Endothelial cell of umbilical vein (primary cell): Measurements from ENCODE around the gene FAM50A. TPM values are rescaled to one million over a fixed set of nuclear protein-coding genes. Genes with fewer than 3 reads are reported as not detected.

Experiments
- BruUV-seq: library from RNA; stranded (reverse); fragments of 400-500 nt; replicated peaks from 2 replicates; lab custom pipeline; 2021; lab: Mats Ljungman, UMichigan
- CTCF ChIA-PET: fragments of 300-600, 350-600 bp; sonication (Branson Sonifier 250); formaldehyde crosslinking; loops from one replicate; lab custom pipeline; 2021; ENCODE audit warnings: antibody characterized with exemption, inconsistent platforms; lab: Charles Lee
- POLR2A ChIA-PET: fragments of 300-600, 350-600 bp; sonication (Branson Sonifier 250); formaldehyde crosslinking; loops from one replicate; lab custom pipeline; 2021; ENCODE audit warnings: antibody characterized with exemption, inconsistent platforms; lab: Charles Lee
- DNase-seq: peaks from one replicate; pipeline ENCODE4 v3.0.0-alpha.2; 2011; ENCODE audit warnings: low read depth, low spot score
- FAIRE-seq: peaks from 2 replicates; lab custom pipeline; 2011; peaks lifted over from hg19 to GRCh38; lab: Jason Lieb, UNC
- H2AFZ ChIP-seq: 2 replicates; pipeline ENCODE4 v1.6.0; 2012; ENCODE audit warnings: low read depth, low read length, control low read depth, inconsistent platforms
- H3K27ac ChIP-seq: 2 replicates; pipeline ENCODE4 v1.5.1; 2011; ENCODE audit warnings: low read depth, mild to moderate bottlenecking, control low read depth, low read length, moderate library complexity; ENCODE audit not compliant: insufficient read depth
- H3K27me3 ChIP-seq, 2 experiments: 2 replicates each; pipeline versions ENCODE4 v1.6.0 to v1.6.1; 2011; ENCODE audit warnings: low read length in 2 of 2, mixed read lengths in 1 of 2; ENCODE audit not compliant: control insufficient read depth in 2 of 2, insufficient read depth in 2 of 2
- H3K36me3 ChIP-seq, 2 experiments: 2 replicates in 1 of 2; 3 replicates in 1 of 2; pipeline ENCODE4 v1.5.1; 2011; ENCODE audit warnings: low read length in 2 of 2, mild to moderate bottlenecking in 1 of 2, moderate library complexity in 1 of 2; ENCODE audit not compliant: control insufficient read depth in 2 of 2, insufficient read depth in 2 of 2; ENCODE audit errors: extremely low read depth in 1 of 2
- H3K4me1 ChIP-seq: 3 replicates; pipeline ENCODE4 v1.5.1; 2011; ENCODE audit warnings: mild to moderate bottlenecking, low read length; ENCODE audit not compliant: control insufficient read depth, insufficient read depth; ENCODE audit errors: extremely low read depth
- H3K4me2 ChIP-seq: 2 replicates; pipeline ENCODE4 v1.6.1; 2011; ENCODE audit warnings: low read length, control low read depth, mixed read lengths; ENCODE audit not compliant: insufficient read depth
- H3K4me3 ChIP-seq, 3 experiments: fragments of 200-600 bp in 1 of 3; sonication (generic), shearing (Covaris generic) in 1 of 3; replicated peaks in 1 of 3; 2 replicates each; pipeline ENCODE4 v1.5.1; 2011 to 2016; ENCODE audit warnings: control low read depth in 3 of 3, low read length in 3 of 3, mild to moderate bottlenecking in 2 of 3, inconsistent platforms in 1 of 3, low read depth in 1 of 3, moderate library complexity in 1 of 3; ENCODE audit not compliant: insufficient read depth in 1 of 3
- H3K79me2 ChIP-seq: 2 replicates; pipeline ENCODE4 v1.6.0; 2012; ENCODE audit warnings: low read length, inconsistent platforms; ENCODE audit not compliant: control insufficient read depth, insufficient read depth
- H3K9ac ChIP-seq: replicated peaks from 2 replicates; pipeline ENCODE3; 2011; ENCODE audit warnings: low read length, control low read depth; ENCODE audit not compliant: insufficient read depth; ENCODE audit errors: extremely low read depth
- H3K9me1 ChIP-seq: replicated peaks from 3 replicates; pipeline ENCODE4 v1.6.0; 2011; ENCODE audit warnings: mild to moderate bottlenecking, low read length; ENCODE audit not compliant: control insufficient read depth, insufficient read depth; ENCODE audit errors: extremely low read depth
- H3K9me3 ChIP-seq: replicated peaks from 2 replicates; pipeline ENCODE4 v1.5.1; 2012; ENCODE audit warnings: low read length, inconsistent platforms; ENCODE audit not compliant: control insufficient read depth, insufficient read depth
- H4K20me1 ChIP-seq: replicated peaks from 2 replicates; pipeline ENCODE3; 2011; ENCODE audit warnings: mild to moderate bottlenecking, low read length; ENCODE audit not compliant: control insufficient read depth, insufficient read depth; ENCODE audit errors: extremely low read depth
- CTCF ChIP-seq, 2 donors: IDR thresholded peaks; 1 replicate in 1 of 2; 2 replicates in 1 of 2; pipeline ENCODE4 v1.5.1; 2011; ENCODE audit warnings: low read length in 2 of 2, mild to moderate bottlenecking in 2 of 2, moderate library complexity in 2 of 2, control low read depth in 1 of 2, inconsistent platforms in 1 of 2, low read depth in 1 of 2; ENCODE audit not compliant: insufficient read depth in 1 of 2; ENCODE audit errors: extremely low read depth in 1 of 2
- EZH2 ChIP-seq: IDR thresholded peaks from 2 replicates; pipeline ENCODE4 v1.6.1; 2012; ENCODE audit warnings: borderline replicate concordance, low read depth, mild to moderate bottlenecking, moderate library complexity, low read length, inconsistent platforms; ENCODE audit not compliant: severe bottlenecking
- GATA2 ChIP-seq: IDR thresholded peaks from 2 replicates; pipeline ENCODE4 v1.7.0; 2011; ENCODE audit warnings: low read depth, mild to moderate bottlenecking, moderate library complexity, mixed read lengths, low read length; ENCODE audit not compliant: insufficient read length, insufficient read depth
- JUN ChIP-seq: IDR thresholded peaks from 2 replicates; pipeline ENCODE4 v1.6.1; 2011; ENCODE audit warnings: borderline replicate concordance, low read depth; ENCODE audit not compliant: insufficient read length, insufficient read depth
- MAX ChIP-seq: IDR thresholded peaks from 2 replicates; pipeline ENCODE4 v1.6.1; 2011; ENCODE audit not compliant: insufficient read depth, insufficient read length
- MYC ChIP-seq: IDR thresholded peaks from one replicate; pipeline ENCODE4 v1.6.1; 2011; ENCODE audit warnings: mild to moderate bottlenecking, low read depth, low read length
- POLR2A ChIP-seq: IDR thresholded peaks from 2 replicates; pipeline ENCODE4 v1.6.1; 2012; ENCODE audit warnings: low read depth, mild to moderate bottlenecking, control low read depth, low read length
- POLR2AphosphoS5 ChIP-seq: IDR thresholded peaks from 2 replicates; pipeline ENCODE4 v1.6.1; 2012; ENCODE audit warnings: low read depth, mild to moderate bottlenecking, control low read depth, low read length, moderate library complexity; ENCODE audit not compliant: insufficient read depth
- dilution Hi-C: fragments of 300-500 bp; cut with MboI; formaldehyde crosslinking; loops from one replicate; pipeline ENCODE4 v1.15.0; 2019; ENCODE audit warnings: low sequenced_read_pairs; ENCODE audit not compliant: extremely low pct_ligation_motif_present
- intact Hi-C: fragments of 100-400 bp; cut with micrococcal nuclease; formaldehyde crosslinking; loops from one replicate; pipeline ENCODE4 v1.10.0; 2022
- polyA plus RNA-seq, 4 experiments: library from polyadenylated mRNA; depleted of rRNA in 3 of 4; stranded (reverse) in 3 of 4; unstranded in 1 of 4; fragments of >200 nt; gene quantifications; 2 replicates each; pipeline versions ENCODE4 v1.2.1 to v1.2.3, GENCODE V29; 2011 to 2012; ENCODE audit warnings: missing spikeins in 1 of 4
- total RNA-seq: library from RNA; stranded (reverse); gene quantifications from 2 replicates; pipeline ENCODE4 v1.2.3, GENCODE V29; 2021

FAM50A gene
- total and polyA plus RNA-seq, 2 donors (not counting 3 experiments of a cell fraction or from before 2014, with no cell fraction given): 75.9 to 123 TPM

GRCh38 chrX:154419688-154420401 lies 24.1 kb upstream of the FAM50A start:
- POLR2A ChIA-PET: no interaction called here
- FAIRE-seq (no peak), DNase-seq (no peak)

More at GRCh38 chrX:154419688-154420401, 24.1 kb upstream of the FAM50A start:
- H3K4me1 ChIP-seq: peaks cover 6% of the 10 kb centered on the region
- H3K27ac ChIP-seq: no peak overlapping the region
- H3K4me3 ChIP-seq: no peak overlapping the region
- dilution Hi-C loops: no loop called here
- H3K9me1 ChIP-seq: no peaks in the 10 kb centered on the region
- no peaks in the 10 kb centered on the region for H3K27me3 ChIP-seq
- no peaks in the 10 kb centered on the region for H3K9me3 ChIP-seq
- no peaks in the 10 kb centered on the region for H4K20me1 ChIP-seq
- no peak for TF ChIP-seq JUN
- no peak for TF ChIP-seq EZH2
- TF ChIP-seq GATA2: no peak
- TF ChIP-seq POLR2A: no peak
- TF ChIP-seq MYC: no peak
- no peak for TF ChIP-seq MAX
- no peak for TF ChIP-seq CTCF (IDR thresholded peaks at IDR 0.05; ENCODE audit: extremely low read depth in 1 of 2, insufficient read depth in 1 of 2, low read depth in 1 of 2, low read length in 2 of 2)
- no peak for TF ChIP-seq POLR2AphosphoS5
- no peak overlapping the region for H3K9ac ChIP-seq
- CTCF ChIA-PET: no interaction called here
- no peaks in the 10 kb centered on the region for H3K36me3 ChIP-seq
- H3K79me2 ChIP-seq: no peaks in the 10 kb centered on the region
- no peak overlapping the region for H2AFZ ChIP-seq
- intact Hi-C loops: no loop called here
- no peak overlapping the region for H3K4me2 ChIP-seq
- no TSS peak for BruUV-seq
